ENCODE data around the gene MCL1.
"Not testable (repeated sequence)": the region's sequence is repeated elsewhere in the genome, so short reads cannot be mapped to it uniquely, and the experiment has no call there.

- TF ChIP-seq EZH2 (IDR thresholded peaks at IDR 0.05; ENCODE audit: low read length, missing control alignments); CTCF (conservative IDR thresholded peaks at IDR 0.05 in 1 of 2, IDR thresholded peaks at IDR 0.05 in 1 of 2; ENCODE audit: low read depth in 1 of 2, low read length in 2 of 2): not testable (repeated sequence)
Measured at GRCh38 chr1:150581437-150581836, 2.0 kb upstream of the MCL1 start.
